Right ventricle myocardium superior (tissue), 1 donor: Measurements from ENCODE around the gene CFAP221. TPM values are rescaled to one million over a fixed set of nuclear protein-coding genes. Genes with fewer than 3 reads are reported as not detected.

Source experiments
- ATAC-seq: fragments of 200-7000 bp; cut with Tn5 transposase; one replicate; pipeline ENCODE4 v1.9.1; 2020; ENCODE audit warnings: mild to moderate bottlenecking; ENCODE audit not compliant: poor library complexity
- DNase-seq: peaks from one replicate; pipeline ENCODE4 v3.0.0-alpha.2; 2020
- intact Hi-C: fragments of 100-400 bp; cut with DNase I; formaldehyde crosslinking; loops from one replicate; pipeline ENCODE4 v1.11.2; 2022
- total RNA-seq: library from RNA; stranded (reverse); fragmentation: NEBNext Ultra II Directional; extraction: Animal tissue kit (Norgen Biotek cat#: 25700); gene quantifications from one replicate; pipeline ENCODE4 v1.2.1, GENCODE V29; 2021
- donor health status: DM: no; HTN: yes; CAD: no; lungs with severe emphysema.

The CFAP221 gene
- total RNA-seq, 1 donor from 2014 or later = 0.67 TPM

DNA sequence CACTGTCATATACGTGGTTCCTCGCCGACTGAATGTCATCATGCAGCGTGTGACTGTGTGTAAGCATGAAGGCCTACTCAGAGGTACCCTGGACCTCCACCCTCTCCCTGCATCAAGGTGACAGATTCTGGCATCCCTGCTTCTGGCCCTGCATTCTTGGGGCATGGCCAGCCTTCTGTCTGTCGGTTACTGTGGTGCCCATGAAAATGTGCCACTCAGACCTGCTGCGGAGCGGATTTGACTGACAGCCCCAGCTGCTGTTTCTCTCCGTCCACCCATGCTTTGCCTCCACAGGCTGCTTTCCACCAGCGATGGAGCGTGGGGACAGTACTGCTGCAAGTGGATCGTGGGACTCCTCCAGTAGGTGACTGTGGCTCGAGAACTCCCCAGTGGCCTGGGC is 144.4 kb downstream of the CFAP221 start:
- no peak for DNase-seq
- intact Hi-C loops = no loop called here
- ATAC-seq = no peak

- no peak for ATAC-seq
- no peak for DNase-seq
- intact Hi-C loops = no loop called here
Measured at GRCh38 chr2:119689218-119689617, 145.0 kb downstream of the CFAP221 start.

DNA sequence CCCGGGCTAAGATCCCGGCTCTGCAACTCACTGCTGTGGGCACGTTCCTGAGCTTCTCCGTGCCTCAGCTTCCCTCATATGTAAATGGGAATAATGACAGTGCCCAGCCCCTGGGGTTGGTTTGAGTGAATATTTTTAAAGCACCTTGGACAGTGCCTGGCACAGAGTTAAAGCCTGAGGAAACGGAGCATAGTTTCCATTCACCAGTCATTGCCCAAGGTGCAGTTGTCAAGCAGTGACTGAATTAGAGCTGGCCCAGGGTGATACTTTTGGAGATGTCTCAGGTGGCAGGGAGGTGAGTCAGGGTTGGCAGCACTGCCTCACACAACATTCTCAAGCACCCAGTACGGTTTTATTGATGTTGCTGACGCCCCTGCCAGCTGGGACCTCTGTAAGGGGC is 146.9 kb downstream of the CFAP221 start:
- no peak for DNase-seq
- intact Hi-C loops = no loop called here
- ATAC-seq = no peak

GRCh38 chr2:119691651-119692245 is 147.5 kb downstream of the CFAP221 start:
- ATAC-seq (no peak), DNase-seq (no peak)
- intact Hi-C loops = no loop called here

DNA sequence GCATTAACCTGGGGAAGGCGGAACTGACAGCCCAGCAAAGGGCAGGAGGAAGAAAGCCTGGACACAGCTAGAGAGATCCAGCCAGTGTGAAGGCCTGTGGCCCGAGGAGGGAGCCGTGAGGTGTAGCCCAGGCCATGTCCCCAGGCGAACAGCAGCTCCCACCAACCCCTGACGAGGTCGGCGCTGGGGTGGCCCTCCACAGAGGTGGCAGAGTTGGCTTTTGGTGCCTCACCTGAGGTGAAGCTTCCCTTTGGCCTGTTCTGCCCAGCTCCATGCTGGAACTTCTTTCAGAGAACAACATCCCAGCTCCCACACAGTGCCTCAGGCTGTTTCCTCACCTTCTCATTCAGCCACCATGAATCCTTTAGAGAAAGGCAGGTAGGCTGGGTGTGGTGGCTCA is 148.1 kb downstream of the CFAP221 start:
- intact Hi-C loops = no loop called here
- ATAC-seq = no peak
- DNase-seq = no peak

GRCh38 chr2:119692954-119693353 is 148.7 kb downstream of the CFAP221 start:
- intact Hi-C loops = no loop called here
- DNase-seq (no peak), ATAC-seq (no peak)

GRCh38 chr2:119693567-119693966 is 149.3 kb downstream of the CFAP221 start:
- ATAC-seq (no peak), DNase-seq (no peak)
- intact Hi-C loops = no loop called here

DNA sequence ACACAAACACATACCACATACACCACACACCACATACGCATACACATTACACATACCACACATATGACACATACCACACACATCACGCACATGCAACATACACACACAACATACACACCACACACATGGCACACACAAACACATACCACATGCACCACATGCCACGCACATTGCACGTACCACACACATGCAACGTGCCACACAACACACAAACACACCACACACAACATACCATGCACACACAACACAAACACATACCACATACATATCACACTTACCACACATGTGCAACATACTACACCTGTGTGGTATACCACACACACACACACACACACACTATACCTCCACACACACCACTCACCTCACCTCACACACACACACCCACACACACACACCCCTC is 149.7 kb downstream of the CFAP221 start:
- intact Hi-C loops = no loop called here
- ATAC-seq (no peak), DNase-seq (no peak)

DNA sequence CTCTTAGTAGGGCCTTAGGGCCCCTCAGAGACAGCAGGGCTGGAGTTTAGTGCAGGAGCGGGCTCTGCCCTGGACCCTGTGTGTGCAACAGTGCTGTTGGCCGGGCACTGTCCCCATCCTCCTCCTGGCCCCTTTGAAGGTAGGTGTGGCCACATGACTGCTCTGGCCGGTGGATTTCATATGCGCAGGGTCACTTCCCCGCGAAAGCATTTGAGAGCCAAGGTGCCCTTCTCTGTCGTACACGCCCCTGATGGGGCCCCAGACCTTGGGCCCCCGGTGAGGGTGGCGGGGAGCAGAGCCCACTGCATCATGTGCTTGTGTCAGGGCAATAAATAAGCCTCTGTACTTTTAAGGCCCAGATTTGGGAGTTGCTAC is 150.2 kb downstream of the CFAP221 start:
- intact Hi-C loops = no loop called here
- ATAC-seq (no peak), DNase-seq (no peak)

DNA sequence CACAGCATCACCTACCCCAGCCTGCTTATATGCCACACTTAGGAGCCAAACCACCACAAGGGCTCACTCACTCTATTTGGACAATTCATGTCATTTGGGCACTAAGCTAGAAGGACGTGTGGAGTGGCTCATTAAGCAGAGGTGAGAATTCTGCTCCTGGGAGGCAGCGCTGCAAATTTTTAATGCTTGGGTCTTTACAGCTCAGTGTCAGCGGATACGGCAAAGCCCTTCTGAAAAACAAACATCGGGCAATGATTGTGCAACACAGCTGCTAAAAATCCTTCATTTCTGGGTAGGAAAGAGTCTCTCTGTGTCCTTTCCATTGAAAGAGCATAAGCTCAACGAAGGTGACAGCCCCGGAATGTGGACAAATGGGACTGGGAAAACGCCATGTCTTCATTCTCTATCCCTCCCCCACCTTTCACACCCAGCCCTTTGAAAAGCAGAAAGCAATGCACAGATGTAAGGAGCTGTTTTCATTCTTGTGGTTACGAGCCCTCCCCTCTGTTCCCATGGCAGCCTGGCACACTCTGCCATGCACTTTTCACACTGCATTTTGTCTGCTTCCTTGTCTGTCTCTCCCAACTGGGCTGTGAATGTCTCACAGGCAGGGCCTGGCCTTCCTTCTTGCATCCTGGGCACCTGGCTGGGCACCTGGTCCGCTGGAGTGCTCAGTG is 150.7 kb downstream of the CFAP221 start:
- no peak for ATAC-seq
- intact Hi-C loops = no loop called here
- DNase-seq = no peak

GRCh38 chr2:119696005-119696404 is 151.8 kb downstream of the CFAP221 start:
- intact Hi-C loops = no loop called here
- DNase-seq = no peak

GRCh38 chr2:119696494-119697030 is 152.3 kb downstream of the CFAP221 start:
- DNase-seq (no peak), ATAC-seq (no peak)
- intact Hi-C loops = no loop called here

More at GRCh38 chr2:119696005-119696404, 151.8 kb downstream of the CFAP221 start:
- ATAC-seq = no peak

GRCh38 chr2:119697290-119698020 is 153.2 kb downstream of the CFAP221 start:
- ATAC-seq (no peak), DNase-seq (no peak)
- intact Hi-C loops = no loop called here

DNA sequence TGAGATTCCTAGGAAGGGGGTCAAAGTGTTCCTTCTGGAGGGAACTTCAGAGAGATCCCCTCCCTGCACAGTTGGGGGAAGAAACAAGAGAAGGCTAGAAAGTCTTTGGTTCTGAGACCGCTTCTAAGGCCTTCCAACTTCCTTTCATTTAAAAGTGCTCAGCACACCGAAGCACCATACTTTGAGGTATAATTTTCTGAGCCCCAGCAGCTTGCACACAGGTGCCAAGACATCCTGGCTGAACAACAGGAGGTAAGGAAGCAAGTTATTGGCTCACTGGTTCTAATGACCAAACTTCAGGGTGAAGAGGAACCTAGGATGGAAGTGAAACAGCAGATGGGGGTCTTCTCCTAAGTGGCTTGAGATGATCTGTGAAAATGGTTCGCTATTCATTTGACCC is 154.0 kb downstream of the CFAP221 start:
- ATAC-seq = no peak
- DNase-seq = no peak
- intact Hi-C loops = no loop called here

- DNase-seq (no peak), ATAC-seq (no peak)
- intact Hi-C loops = no loop called here
Measured at GRCh38 chr2:119699016-119699606, 154.9 kb downstream of the CFAP221 start.

GRCh38 chr2:119700866-119701265 is 156.6 kb downstream of the CFAP221 start:
- DNase-seq (no peak), ATAC-seq (no peak)
- intact Hi-C loops = loop anchor here (10.0 kb wide), 2 partner anchors 474 to 974 kb away; no protein-coding TSS in a partner anchor

- no peak for ATAC-seq
- intact Hi-C loops = loop anchor here (10.0 kb wide), 2 partner anchors 473 to 973 kb away; no protein-coding TSS in a partner anchor
- no peak for DNase-seq
Measured at GRCh38 chr2:119701352-119701751, 157.1 kb downstream of the CFAP221 start.

DNA sequence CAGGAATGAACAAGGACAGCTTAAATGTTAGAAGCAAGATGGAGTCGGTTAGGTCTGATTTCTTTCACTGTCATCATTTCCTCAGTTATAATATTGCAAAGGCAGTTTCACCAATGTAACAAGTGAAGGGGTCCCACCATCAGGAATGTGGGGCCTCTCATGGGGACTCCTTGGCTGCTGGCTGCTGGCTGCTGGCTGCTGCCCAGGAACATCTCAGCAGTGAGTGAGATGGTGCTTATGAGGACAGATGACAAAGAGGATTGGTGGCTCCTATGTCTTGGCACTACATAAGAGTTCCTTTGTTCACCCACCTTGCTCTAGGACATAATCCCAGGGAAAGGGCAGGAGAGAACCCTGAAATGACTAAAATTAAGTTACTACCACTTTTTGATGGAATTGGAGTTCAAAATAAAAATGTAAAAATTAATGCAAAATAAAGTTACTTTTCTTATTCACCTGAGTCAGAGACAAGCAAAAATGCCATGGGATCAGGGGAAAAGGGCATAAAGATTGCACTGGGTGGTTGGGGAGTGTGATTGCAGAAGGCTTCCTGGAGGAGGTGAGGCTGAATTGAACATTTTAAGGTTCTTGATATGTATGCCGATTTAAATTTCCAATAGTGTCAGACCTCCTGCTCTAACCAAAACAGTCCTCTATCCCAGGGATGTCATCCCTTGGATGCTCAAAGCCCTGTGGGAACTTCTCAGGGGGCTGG is 158.1 kb downstream of the CFAP221 start:
- ATAC-seq (peak; percentile 61), DNase-seq (no peak)
- intact Hi-C loops = loop anchor here (10.0 kb wide), 2 partner anchors 472 to 972 kb away; no protein-coding TSS in a partner anchor
